ENCODE data around the gene PDC.
A peak's percentile ranks its signal among the peaks of the same experiment; 100 is the strongest.

PDC gene

DNA sequence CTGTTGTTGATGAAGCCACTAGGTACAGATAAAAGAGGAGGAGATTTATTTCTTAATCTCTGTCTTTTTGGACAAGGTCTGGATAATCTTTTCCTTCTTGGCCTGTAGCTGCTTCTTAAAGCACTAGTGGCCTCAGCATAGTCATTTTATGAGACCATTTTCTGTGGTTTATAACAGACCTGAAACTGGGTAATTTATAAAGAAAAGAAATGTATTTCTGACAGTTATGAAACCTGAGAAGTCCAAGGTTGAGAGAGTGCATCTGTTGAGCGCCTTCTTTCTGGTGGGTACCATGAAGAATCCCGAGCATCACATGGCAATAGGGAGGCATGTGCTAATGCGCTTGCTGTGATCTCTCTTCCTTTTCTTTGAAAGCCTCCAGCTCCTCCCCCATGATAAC, 36.7 kb upstream of the PDC start:
- no peak overlapping the region for H3K4me3 ChIP-seq (replicated peaks in 1 of 2; ENCODE audit: low read depth in 2 of 2, low read length in 2 of 2)
- no peak for DNase-seq (ENCODE audit: low read depth in 2 of 2)
- TF ChIP-seq, protein P1, sequence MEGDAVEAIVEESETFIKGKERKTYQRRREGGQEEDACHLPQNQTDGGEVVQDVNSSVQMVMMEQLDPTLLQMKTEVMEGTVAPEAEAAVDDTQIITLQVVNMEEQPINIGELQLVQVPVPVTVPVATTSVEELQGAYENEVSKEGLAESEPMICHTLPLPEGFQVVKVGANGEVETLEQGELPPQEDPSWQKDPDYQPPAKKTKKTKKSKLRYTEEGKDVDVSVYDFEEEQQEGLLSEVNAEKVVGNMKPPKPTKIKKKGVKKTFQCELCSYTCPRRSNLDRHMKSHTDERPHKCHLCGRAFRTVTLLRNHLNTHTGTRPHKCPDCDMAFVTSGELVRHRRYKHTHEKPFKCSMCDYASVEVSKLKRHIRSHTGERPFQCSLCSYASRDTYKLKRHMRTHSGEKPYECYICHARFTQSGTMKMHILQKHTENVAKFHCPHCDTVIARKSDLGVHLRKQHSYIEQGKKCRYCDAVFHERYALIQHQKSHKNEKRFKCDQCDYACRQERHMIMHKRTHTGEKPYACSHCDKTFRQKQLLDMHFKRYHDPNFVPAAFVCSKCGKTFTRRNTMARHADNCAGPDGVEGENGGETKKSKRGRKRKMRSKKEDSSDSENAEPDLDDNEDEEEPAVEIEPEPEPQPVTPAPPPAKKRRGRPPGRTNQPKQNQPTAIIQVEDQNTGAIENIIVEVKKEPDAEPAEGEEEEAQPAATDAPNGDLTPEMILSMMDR (IDR thresholded peaks at IDR 0.05; ENCODE audit: low read depth, low read length): no peak

DNA sequence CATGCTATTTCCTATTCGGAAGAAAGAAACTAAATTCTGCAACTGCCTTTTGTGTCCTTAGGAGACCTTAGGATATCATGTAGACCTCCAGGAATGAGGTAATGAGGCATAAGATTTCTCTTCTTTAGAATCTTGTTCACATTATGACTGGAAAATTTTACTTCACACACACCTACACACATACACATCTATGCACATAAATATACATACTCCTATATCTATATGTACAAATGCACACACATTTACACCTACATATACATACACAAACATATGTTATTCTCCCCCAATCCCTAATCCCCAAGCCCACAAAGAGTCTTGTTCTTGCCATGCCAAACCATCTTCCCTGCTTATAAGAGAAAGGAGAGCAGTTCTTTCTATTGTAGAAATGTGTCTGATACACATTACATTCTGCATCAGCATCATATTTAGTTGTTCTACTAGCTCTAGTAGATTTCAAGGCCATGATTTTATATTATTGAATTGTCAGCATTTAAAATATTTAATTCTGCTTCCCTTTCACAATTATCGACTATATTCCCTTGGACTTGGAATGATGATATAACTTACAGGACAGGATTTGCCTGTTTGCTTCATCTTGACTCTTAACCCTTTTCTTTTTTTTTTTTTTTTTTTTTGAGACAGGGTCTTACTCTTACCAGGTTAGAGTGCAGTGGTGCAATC, 35.4 kb upstream of the PDC start:
- TF ChIP-seq, protein P1 (IDR thresholded peaks at IDR 0.05; ENCODE audit: low read depth, low read length): no peak
- no peak overlapping the region for H3K4me3 ChIP-seq (replicated peaks in 1 of 2; ENCODE audit: low read depth in 2 of 2, low read length in 2 of 2)
- no peak for DNase-seq (ENCODE audit: low read depth in 2 of 2)

DNA sequence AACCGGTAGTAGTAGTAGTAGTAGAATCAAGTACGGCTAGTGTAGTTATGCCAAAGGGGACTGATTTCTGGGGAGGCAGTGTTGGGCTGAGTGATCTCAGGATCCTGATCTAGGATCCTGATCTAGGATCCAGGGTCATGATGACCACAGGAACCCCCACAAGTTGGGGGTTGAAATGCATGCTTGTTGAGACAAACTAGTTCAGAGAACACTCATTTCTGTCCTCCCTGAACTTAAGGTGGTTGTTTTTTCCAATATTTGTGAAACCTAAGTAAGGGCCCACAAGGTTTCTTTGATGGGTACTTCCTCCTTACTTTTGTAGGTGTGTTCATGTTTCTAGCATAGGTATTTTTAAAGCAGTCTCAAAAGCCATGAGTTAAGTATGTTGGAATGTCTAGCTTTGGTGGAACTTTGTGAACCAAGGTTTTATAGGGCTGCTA, 33.9 kb upstream of the PDC start:
- DNase-seq (ENCODE audit: low read depth in 2 of 2): peak in 1 of 2 donors; percentile 25
- H3K4me3 ChIP-seq (replicated peaks in 1 of 2; ENCODE audit: low read depth in 2 of 2, low read length in 2 of 2): no peak overlapping the region
- TF ChIP-seq, protein P1 (IDR thresholded peaks at IDR 0.05; ENCODE audit: low read depth, low read length): no peak

DNA sequence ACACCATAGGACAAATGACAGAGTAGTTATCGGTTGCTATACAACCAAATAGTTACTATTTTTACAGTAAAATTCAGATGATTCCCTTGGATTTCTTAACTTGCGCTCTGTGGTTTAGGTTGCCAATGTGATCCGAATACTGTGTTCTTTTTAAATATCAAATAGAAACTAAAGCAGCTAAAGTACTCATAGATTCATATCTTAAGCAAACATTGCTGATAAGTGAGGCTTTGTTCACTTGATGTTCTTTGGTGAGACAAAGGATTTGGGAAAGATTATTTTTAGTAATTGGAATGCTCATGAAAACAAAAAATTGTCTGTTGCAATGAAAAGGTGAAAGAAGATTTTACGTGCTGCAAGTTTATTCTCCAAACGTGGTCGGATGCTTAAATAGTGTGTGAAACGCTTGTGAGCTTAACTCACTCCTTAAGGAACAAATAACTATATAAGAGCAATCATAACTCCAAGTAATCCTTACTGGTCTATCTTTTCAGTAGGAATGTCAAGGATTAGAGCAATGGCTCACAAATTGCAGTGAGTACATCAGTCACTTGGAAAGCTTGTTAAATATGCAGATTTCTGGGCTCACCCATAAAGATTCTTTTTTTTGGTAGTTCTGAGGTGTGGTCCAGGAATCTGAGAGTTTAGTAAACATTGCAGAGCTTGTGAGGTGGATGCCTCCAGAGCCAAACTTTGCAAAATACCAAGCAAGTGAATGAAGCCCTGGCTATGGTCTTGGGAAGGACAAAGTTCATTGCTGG, 31.8 kb upstream of the PDC start:
- peak; percentile 26 to 68 for DNase-seq (ENCODE audit: low read depth in 2 of 2)
- H3K4me3 ChIP-seq (replicated peaks in 1 of 2; ENCODE audit: low read depth in 2 of 2, low read length in 2 of 2): peak overlapping the region in 1 of 2 donors; percentile 2
- TF ChIP-seq, protein P1 (IDR thresholded peaks at IDR 0.05; ENCODE audit: low read depth, low read length): no peak

DNA sequence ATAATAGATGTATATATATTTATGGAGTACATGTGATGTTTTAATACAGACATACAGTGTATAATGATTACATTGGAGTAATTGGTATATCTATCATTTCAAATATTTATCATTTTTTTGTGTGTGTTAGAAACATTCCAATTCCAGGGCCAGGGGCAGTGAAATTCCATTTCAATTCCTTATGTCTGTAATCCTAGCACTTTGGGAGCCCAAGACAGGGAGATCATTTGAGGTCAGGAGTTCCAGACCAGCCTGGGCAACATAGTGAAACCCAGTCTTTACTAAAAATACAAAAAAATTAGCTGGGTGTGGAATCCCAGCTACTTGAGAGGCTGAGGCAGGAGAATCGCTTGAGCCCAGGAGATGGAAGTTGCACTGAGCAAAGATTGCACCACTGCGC, 30.4 kb upstream of the PDC start:
- DNase-seq (ENCODE audit: low read depth in 2 of 2): no peak
- no peak overlapping the region for H3K4me3 ChIP-seq (replicated peaks in 1 of 2; ENCODE audit: low read depth in 2 of 2, low read length in 2 of 2)
- TF ChIP-seq, protein P1 (IDR thresholded peaks at IDR 0.05; ENCODE audit: low read depth, low read length): no peak

DNA sequence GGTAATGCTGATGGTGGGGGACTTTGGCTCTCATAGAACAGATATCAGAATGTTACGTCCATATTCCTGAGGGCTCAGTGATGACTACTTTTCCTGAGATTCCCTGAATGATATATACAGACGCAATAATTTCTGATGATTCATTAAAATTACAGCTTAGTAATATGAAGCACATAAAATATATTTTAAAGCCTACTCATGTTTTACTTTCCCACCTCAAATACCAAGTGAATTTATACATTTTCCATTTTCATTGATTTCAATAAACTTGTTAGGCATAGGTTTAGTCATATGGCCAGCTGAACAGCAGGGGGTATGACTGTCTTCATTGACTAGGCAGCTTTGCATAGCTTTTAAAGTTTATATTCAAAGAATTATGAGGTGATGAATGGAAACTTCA, 26.2 kb upstream of the PDC start:
- peak in 1 of 2 donors; percentile 47 for DNase-seq (ENCODE audit: low read depth in 2 of 2)
- H3K4me3 ChIP-seq (replicated peaks in 1 of 2; ENCODE audit: low read depth in 2 of 2, low read length in 2 of 2): no peak overlapping the region
- TF ChIP-seq, protein P1 (IDR thresholded peaks at IDR 0.05; ENCODE audit: low read depth, low read length): no peak
